ENCODE measurements around the gene PEF1. TPM values are rescaled to one million over a fixed set of nuclear protein-coding genes. Genes with fewer than 3 reads are reported as not detected.

PEF1 gene
- total RNA-seq, 3 donors from 2014 or later (not counting 1 experiment from before 2014, with no cell fraction given), result 48.9 to 62.8 (median 49.9) TPM

- Mint-ChIP-seq H3K4me3 (no peak overlapping the region), H3K27ac (no peak overlapping the region)
- intact Hi-C loops (cut with micrococcal nuclease), result no loop called here
These were observed 14.0 kb upstream of the PEF1 start for GRCh38 chr1:31658721-31659120.

GRCh38 chr1:31657972-31658510 is 13.4 kb upstream of the PEF1 start:
- no peak for DNase-seq
- Histone ChIP-seq H3K36me3 (ENCODE audit: control insufficient read depth, insufficient read depth, low read length) (no peaks in the 10 kb centered on the region), H3K27me3 (ENCODE audit: control insufficient read depth, insufficient read depth, low read length) (no peaks in the 10 kb centered on the region), H3K4me3 (ENCODE audit: low read length) (no peak overlapping the region), H3K9me3 (ENCODE audit: control insufficient read depth, insufficient read depth, low read length) (no peaks in the 10 kb centered on the region), H3K4me1 (ENCODE audit: control insufficient read depth, insufficient read depth, low read length) (no peaks in the 10 kb centered on the region), H3K27ac (ENCODE audit: low read length) (no peak overlapping the region)
- H3K4me3 Mint-ChIP-seq, result no peak overlapping the region
- intact Hi-C loops (cut with micrococcal nuclease), result no loop called here
- no peaks in the 10 kb centered on the region for H3K9me3 Mint-ChIP-seq
- no peak overlapping the region for H3K27ac Mint-ChIP-seq
- H3K36me3 Mint-ChIP-seq, result no peaks in the 10 kb centered on the region
- WGBS (ENCODE audit: insufficient coverage), result 69% methylated on average over 12 of the region's 12 CpGs
- ATAC-seq, result no peak
- H3K27me3 Mint-ChIP-seq (ENCODE audit: low read depth in 2 of 2), result peaks cover 3 to 6% of the 10 kb centered on the region in 2 donors
- TF ChIP-seq CTCF (IDR thresholded peaks at IDR 0.05), result no peak
- no peaks in the 10 kb centered on the region for H3K4me1 Mint-ChIP-seq

More at GRCh38 chr1:31658721-31659120, 14.0 kb upstream of the PEF1 start:
- WGBS (ENCODE audit: insufficient coverage), result 100% methylated on average over 3 of the region's 3 CpGs
- no peaks in the 10 kb centered on the region for H3K36me3 ChIP-seq (ENCODE audit: control insufficient read depth, insufficient read depth, low read length)
- H3K27me3 Mint-ChIP-seq (ENCODE audit: low read depth in 2 of 2), result peaks cover 3 to 6% of the 10 kb centered on the region in 2 donors
- H3K4me1 Mint-ChIP-seq, result no peaks in the 10 kb centered on the region
- no peaks in the 10 kb centered on the region for H3K9me3 ChIP-seq (ENCODE audit: control insufficient read depth, insufficient read depth, low read length)
- H3K4me1 ChIP-seq (ENCODE audit: control insufficient read depth, insufficient read depth, low read length), result peaks cover 1% of the 10 kb centered on the region
- no peaks in the 10 kb centered on the region for H3K27me3 ChIP-seq (ENCODE audit: control insufficient read depth, insufficient read depth, low read length)
- no peaks in the 10 kb centered on the region for H3K36me3 Mint-ChIP-seq
- no peak overlapping the region for H3K27ac ChIP-seq (ENCODE audit: low read length)
- ATAC-seq (no peak), DNase-seq (no peak)
- no peak for TF ChIP-seq CTCF (IDR thresholded peaks at IDR 0.05)
- no peaks in the 10 kb centered on the region for H3K9me3 Mint-ChIP-seq
- no peak overlapping the region for H3K4me3 ChIP-seq (ENCODE audit: low read length)

- ATAC-seq (no peak), DNase-seq (no peak)
- intact Hi-C loops (cut with micrococcal nuclease), result no loop called here
- Mint-ChIP-seq H3K27ac (no peak overlapping the region), H3K4me3 (no peak overlapping the region), H3K4me1 (no peaks in the 10 kb centered on the region), H3K36me3 (no peaks in the 10 kb centered on the region), H3K9me3 (no peaks in the 10 kb centered on the region), H3K27me3 (ENCODE audit: low read depth in 2 of 2) (peaks cover 3 to 6% of the 10 kb centered on the region in 2 donors)
- TF ChIP-seq CTCF (IDR thresholded peaks at IDR 0.05), result no peak
- no peak overlapping the region for H3K27ac ChIP-seq (ENCODE audit: low read length)
- no peaks in the 10 kb centered on the region for H3K27me3 ChIP-seq (ENCODE audit: control insufficient read depth, insufficient read depth, low read length)
- H3K9me3 ChIP-seq (ENCODE audit: control insufficient read depth, insufficient read depth, low read length), result no peaks in the 10 kb centered on the region
- H3K4me1 ChIP-seq (ENCODE audit: control insufficient read depth, insufficient read depth, low read length), result no peaks in the 10 kb centered on the region
- WGBS (ENCODE audit: insufficient coverage), result 85% methylated on average over 14 of the region's 14 CpGs
- no peaks in the 10 kb centered on the region for H3K36me3 ChIP-seq (ENCODE audit: control insufficient read depth, insufficient read depth, low read length)
- no peak overlapping the region for H3K4me3 ChIP-seq (ENCODE audit: low read length)
These were observed 12.5 kb upstream of the PEF1 start for GRCh38 chr1:31657020-31657804.
